HEK293 (cell line): ENCODE data around the gene HSPG2.
"Not testable (repeated sequence)": the region's sequence is repeated elsewhere in the genome, so short reads cannot be mapped to it uniquely, and the experiment has no call there.

ENCODE experiments used
- KLF16 ChIP-seq: fragments of 450-650 bp; formaldehyde crosslinking; IDR thresholded peaks from 2 replicates; pipeline ENCODE4 v1.5.1; 2017; ENCODE audit warnings: missing biosample characterization, missing genetic modification characterization
- ZNF341 ChIP-seq: fragments of 450-650 bp; formaldehyde crosslinking; IDR thresholded peaks from 2 replicates; pipeline ENCODE4; 2016; ENCODE audit warnings: low read depth, missing biosample characterization, missing genetic modification characterization
- TF ChIP-seq, protein P1 (sequence below): fragments of 450-650 bp; formaldehyde crosslinking; IDR thresholded peaks from 2 replicates; pipeline ENCODE4 v1.5.1; 2016; ENCODE audit warnings: missing biosample characterization, missing genetic modification characterization

DNA sequence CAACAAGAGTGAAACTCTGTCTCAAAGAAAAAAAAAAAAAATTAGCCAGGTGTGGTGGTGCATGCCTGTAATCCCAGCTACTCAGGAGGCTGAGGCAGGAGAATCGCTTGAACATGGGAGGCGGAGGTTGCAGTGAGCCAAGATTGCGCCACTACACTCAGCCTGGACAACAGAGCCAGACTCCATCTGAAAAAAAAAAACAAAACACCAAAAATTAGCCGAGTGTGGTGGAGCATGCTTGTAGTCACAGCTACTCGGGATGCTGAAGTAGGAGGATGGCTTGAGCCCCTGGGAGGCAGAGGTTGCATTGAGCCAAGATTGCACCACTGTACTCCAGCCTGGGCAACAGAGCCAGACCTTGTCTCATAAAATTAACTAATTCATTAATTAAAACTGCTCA lies 160.2 kb downstream of the HSPG2 start:
- not testable (repeated sequence) for TF ChIP-seq KLF16, ZNF341 (tag by site-specific recombination)
- TF ChIP-seq, protein P1, sequence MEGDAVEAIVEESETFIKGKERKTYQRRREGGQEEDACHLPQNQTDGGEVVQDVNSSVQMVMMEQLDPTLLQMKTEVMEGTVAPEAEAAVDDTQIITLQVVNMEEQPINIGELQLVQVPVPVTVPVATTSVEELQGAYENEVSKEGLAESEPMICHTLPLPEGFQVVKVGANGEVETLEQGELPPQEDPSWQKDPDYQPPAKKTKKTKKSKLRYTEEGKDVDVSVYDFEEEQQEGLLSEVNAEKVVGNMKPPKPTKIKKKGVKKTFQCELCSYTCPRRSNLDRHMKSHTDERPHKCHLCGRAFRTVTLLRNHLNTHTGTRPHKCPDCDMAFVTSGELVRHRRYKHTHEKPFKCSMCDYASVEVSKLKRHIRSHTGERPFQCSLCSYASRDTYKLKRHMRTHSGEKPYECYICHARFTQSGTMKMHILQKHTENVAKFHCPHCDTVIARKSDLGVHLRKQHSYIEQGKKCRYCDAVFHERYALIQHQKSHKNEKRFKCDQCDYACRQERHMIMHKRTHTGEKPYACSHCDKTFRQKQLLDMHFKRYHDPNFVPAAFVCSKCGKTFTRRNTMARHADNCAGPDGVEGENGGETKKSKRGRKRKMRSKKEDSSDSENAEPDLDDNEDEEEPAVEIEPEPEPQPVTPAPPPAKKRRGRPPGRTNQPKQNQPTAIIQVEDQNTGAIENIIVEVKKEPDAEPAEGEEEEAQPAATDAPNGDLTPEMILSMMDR (tag by site-specific recombination) = not testable (repeated sequence)
